Measurements from ENCODE around the gene ATF7IP.

Gene ATF7IP

DNA sequence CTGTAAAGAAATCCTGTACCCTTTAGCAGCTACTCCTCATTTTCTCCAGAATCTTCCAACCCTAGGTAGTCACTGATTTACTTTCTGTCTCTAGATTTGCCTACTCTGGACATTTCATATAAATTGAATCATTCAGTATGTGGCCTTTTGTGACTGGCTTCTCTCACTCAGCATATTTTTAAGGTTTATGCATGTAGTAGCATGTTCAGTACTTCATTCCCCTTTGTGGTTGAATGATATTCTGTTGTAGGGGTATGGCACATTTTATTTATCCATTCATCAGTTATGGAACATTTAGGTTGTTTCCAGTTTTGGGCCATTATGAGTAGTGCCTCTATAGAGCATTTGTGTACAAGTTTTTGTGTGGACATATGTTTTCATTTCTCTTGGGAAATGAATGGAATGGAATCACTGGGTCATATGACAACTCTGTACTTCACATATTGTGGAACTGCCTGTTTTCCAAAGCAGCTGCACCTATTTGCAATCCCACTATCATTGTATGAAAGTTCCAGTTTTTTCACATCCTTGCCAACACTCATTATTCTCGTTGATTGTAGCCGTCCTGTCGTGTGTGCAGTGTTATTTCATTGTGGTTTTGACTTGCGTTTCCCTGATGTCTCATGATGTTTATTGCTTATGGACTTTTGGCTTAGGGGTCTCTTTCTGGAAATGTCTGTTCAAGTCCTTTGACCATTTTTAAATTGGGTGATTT lies 57.2 kb downstream of the ATF7IP start:
- DNase-seq = no peak

DNA sequence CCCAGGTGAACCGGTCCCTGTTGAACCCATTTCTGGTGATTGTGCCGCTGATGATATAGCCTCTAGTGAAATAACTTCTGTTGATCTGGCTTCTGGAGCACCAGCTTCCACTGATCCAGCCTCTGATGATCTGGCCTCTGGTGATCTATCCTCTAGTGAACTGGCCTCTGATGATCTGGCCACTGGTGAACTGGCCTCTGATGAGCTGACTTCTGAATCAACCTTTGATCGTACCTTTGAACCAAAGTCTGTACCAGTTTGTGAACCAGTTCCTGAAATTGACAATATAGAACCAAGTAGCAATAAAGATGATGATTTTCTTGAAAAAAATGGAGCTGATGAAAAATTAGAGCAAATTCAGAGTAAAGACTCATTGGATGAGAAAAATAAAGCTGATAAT lies 59.1 kb downstream of the ATF7IP start:
- DNase-seq = no peak

DNA sequence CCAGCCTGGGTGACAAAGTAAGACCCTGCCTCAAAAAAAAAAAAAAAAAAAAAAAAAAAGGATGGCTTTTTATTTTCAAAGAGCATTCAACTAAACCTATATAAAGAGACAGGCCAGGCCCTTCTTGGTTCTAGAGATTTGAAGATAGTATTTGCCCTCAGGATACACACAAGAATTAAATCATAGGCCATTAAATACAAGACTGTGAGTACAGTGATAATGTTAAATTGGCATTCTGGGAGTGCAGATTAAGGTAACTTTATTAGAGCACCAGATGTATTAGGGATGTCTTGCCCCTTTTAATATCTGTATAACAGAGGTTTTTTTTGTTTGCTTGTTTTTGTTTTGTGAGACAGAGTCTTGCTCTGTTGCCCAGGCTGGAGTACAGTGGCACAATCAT lies 61.3 kb downstream of the ATF7IP start:
- DNase-seq = no peak

GRCh38 chr12:14427929-14428328 lies 62.4 kb downstream of the ATF7IP start:
- DNase-seq = no peak

DNA sequence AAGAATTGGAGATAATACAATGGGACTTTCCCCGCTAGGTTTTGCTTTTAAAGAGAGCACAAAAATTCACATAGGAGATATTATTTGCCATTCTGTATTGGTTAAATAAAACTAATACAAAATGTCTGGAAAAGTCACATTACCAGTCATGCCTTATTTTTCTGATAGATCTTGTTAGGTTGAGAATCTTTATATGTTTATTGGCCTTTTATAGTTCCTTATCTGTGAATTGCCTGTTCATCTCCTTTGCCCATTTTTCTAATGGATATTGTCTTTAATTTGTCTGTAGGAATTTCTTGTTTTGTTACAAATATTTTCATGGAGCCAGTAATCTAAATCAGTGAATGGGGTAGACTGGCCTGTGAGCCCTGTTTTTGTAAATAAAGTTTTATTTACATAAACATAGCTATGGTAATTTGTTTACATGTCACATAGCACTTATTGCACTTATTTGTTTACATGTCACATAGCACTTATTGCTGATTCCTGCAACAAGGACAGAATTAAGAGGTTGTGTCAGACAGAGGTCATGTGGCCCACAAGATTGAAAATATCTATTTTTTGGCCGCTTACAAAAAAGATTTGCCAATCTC lies 65.0 kb downstream of the ATF7IP start:
- no peak for DNase-seq

DNA sequence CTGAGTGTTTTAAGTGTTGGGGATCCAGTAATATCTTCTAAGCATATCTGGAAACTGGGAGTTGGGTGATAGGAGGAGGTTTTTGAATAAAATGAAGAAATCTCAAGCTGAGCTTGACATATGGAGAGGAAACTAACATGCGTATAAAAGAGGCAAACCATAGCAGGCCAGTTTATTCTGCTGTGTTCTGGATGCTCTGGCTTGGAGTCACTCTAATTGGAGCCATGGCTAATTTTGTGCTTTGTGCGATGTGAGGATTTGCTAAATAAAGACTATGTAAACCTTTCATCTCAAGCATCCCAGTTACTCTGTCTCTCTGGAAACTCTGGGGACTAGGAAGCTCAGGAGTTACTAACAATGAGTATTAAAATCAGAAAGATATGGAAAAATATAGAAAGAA lies 66.5 kb downstream of the ATF7IP start:
- no peak for DNase-seq

GRCh38 chr12:14435627-14436026 lies 70.1 kb downstream of the ATF7IP start:
- no peak for DNase-seq

DNA sequence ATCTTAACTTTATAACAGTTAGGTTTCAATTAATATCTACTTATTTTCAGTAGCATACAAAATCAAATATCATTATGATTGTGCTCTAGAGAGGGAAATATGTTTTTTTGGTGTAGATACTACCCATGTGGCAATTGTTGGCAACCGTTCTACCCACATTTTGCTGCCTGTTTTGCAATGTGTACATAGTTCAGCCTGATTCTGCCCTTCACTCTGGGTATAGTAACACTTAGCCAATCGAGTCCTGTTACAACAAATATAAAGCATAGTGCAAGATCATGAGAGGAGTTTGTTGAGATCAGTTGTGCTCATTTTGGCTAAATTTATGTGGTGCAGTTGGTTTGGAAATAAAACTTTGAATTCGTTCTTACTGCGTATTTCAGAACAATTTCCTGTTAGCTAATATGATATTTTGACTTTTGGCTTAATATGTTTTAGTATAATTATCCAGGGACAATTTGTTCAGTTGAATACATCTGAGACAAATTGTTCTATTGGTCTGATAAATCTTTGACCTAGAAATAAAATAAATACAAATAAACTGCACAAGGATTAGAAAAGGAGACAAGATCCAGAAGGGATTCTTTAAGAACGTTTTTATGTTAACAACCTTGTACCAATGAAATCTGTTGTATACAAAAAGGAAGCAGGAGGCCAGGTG lies 76.9 kb downstream of the ATF7IP start:
- DNase-seq = no peak

DNA sequence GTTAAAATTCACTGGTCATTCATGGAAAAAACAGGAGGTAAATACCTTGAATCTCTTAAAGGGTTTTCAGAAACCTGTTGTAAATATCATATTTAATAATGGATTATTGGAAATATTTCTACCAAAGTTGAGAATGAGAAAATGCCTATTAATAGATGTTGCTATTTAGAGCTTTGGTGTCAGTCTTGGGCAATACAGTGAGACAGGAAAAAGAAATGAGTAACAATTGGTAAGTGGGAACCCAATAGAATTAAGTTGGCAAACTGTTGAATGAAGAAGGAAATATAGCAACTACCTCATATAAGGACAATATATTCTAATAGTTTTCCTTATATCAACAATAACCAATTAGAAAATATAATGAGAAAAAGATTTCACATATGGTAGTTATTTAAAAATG lies 78.0 kb downstream of the ATF7IP start:
- no peak for DNase-seq

- DNase-seq = no peak
Measured at GRCh38 chr12:14450479-14450878, 85.0 kb downstream of the ATF7IP start.

DNA sequence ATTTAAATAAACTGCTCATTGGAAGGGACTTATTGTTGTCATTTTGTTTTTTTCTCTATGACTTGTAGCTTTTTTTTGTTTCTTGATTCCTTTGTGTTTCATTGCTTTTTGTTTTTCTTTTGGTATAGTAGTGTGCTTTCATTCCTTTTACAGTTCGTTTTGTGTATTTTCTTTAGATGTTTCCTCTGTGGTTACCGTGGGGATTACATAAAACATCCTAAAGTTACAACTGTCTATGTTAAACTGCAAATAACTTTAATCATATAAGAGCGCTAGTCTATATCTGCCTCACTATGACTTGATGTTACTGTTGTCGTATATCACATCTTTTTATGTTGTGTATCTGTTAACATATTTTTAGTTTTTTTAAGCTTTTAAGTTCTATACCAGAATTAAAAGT lies 86.9 kb downstream of the ATF7IP start:
- no peak for DNase-seq

DNA sequence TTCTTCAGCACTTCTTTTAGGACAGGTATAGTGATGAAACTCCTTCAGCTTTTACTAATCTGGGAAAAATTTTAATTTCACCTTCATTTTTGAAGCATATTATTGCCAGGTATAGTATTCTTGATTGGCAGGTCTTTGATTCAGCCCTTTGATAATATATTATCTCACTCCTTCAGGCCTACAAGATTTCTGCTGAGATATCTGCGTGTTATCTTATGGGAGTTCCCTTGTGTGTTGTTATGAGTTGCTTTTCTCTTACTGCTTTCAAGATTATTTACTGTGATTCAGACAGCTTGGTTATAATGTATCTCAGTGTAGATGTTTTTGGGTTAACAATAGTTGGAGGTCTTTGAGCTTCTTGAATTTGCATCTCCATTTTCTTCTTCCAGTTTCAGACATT lies 87.4 kb downstream of the ATF7IP start:
- DNase-seq = no peak

DNA sequence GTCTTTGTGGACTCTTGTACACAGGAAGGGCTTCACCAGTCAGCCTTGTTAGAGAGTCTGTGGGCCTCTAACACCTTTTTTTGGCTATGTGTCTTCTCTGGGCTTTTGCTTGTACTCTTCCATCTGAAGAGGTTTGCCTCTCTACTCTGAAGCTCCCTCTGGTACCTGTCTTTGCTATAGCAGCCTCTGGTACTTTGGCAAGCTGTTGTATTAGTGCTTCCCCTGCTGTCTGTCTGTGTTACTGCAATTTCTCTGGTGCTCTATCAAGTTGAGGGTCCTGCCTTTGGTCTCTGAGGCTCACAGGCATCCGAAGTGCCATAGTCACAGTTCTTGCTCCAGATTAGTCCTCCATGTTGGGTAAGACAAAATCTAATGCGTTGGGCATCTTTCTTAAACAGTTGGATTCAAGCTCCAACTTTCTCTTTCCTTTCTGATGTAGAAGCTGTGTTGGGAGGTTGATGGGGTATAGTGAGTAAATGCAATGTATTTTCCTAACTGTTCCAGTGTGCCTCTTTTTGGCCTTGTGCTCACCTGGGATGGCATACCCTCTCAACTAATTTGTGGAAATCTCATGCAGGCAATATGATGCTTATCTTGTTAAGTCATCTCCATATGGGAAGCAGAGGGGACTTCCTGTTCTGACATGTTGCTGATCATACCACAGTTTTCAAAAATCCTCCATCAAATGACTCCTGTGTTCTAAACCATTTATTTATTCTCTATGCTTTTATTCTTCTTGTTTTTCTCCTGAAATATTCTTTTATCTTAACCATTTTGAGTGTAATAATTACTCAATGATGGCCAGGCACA lies 88.8 kb downstream of the ATF7IP start:
- DNase-seq = no peak

DNA sequence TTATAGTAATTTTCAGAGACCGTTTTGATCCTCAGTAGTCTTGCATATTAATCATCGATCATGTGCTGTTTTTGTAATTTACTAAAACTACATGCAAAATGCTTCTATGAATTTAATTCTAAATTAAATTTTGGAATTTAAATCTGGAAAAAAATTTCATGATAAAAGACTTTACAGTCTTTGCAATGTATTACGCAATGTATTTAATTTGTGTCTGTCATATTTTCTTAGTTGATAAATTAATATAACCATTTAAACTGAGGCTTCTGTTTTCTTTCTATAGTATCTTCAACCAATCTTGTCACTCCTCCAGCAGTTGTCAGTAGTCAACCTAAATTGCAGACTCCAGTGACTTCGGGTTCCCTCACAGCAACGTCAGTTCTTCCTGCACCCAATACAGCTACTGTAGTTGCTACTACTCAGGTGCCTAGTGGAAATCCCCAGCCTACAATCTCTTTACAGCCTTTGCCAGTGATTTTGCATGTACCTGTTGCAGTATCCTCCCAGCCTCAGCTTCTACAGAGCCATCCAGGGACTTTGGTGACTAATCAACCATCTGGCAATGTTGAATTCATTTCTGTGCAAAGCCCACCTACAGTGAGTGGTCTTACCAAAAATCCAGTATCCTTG lies 94.8 kb downstream of the ATF7IP start:
- DNase-seq = no peak

GRCh38 chr12:14471497-14471896 lies 106.0 kb downstream of the ATF7IP start:
- DNase-seq = no peak

DNA sequence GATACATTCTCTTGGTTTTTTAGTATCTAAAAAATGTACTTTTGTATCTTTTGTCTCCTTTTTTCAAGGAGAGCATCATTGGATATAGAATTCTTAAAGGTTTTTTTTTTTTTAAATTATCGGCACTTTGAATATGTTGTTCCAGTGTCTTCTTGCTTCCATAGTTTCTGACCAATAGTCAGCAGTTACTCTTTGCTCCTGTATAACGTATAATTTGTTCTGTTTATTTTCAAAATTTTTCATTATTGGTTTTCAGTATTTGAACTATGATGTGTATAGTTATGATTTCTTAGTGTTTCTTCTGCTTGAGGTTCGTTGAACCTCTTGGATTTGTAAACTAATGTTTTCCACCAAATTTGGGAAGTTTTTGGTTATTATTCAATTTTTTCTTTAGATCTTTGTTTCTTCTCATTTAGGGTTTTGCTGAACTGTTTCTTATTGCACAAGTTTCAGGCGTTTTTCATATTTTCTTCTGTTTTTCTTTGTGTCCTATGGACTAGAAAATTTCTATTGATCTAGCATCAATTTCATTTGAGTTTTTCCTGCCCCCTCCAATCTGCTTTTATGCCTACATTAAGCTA lies 108.3 kb downstream of the ATF7IP start:
- DNase-seq = no peak

- no peak for DNase-seq
Measured at GRCh38 chr12:14479004-14479403, 113.5 kb downstream of the ATF7IP start.

DNA sequence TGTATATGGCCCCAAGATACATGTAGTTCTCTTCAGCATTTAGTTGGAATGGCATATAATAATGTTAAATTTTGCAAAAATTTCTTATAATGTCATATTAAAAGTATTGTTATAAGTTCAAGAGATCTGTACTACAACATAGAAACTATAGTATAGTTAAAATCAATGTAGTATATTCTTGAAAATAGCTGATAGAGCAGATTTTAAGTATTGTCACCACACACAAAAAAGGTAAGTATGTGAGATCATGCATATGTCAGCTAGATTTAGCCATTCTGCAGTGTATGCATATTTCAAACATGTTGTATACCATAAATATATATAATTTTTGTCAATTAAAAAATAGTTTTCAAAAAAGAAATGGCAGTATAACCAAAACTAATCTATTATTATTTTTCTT lies 115.7 kb downstream of the ATF7IP start:
- DNase-seq = no peak

GRCh38 chr12:14482361-14482760 lies 116.9 kb downstream of the ATF7IP start:
- no peak for DNase-seq

- no peak for DNase-seq
Measured at GRCh38 chr12:14482886-14483285, 117.4 kb downstream of the ATF7IP start.

- no peak for DNase-seq
Measured at GRCh38 chr12:14495326-14495725, 129.8 kb downstream of the ATF7IP start.

All from stimulated activated CD4-positive, alpha-beta T cell treated with anti-CD3 and anti-CD28 coated beads, Interleukin-2, amount 100 ng/mL, for 48 hours (primary cell).